Transverse colon (tissue), 4 donors: ENCODE data around the gene RERG.

Source experiments
- CTCF ChIP-seq, 5 experiments: fragments of 200-600 bp in 3 of 5; fragments of 450-650 bp in 2 of 5; sonication (generic) in 3 of 5; IDR thresholded peaks; 1 replicate in 2 of 5; 2 replicates in 3 of 5; pipeline ENCODE4 v1.5.1; 2016 to 2017; ENCODE audit warnings: antibody characterized with exemption in 5 of 5, inconsistent platforms in 3 of 5, mild to moderate bottlenecking in 2 of 5, moderate library complexity in 1 of 5
- POLR2AphosphoS5 ChIP-seq, 3 donors: sonication (generic); formaldehyde crosslinking; IDR thresholded peaks; one replicate each; pipeline ENCODE4 v1.6.1; 2016; ENCODE audit warnings: antibody characterized with exemption in 3 of 3

- no peak for TF ChIP-seq POLR2AphosphoS5 (IDR thresholded peaks at IDR 0.05)
- TF ChIP-seq CTCF (IDR thresholded peaks at IDR 0.05) = no peak
Observed at GRCh38 chr12:15270591-15270990, 49.4 kb upstream of the RERG start.
